Measurements from ENCODE around the gene YLPM1. TPM values are rescaled to one million over a fixed set of nuclear protein-coding genes. Genes with fewer than 3 reads are reported as not detected.

The YLPM1 gene
- total and polyA plus RNA-seq, 10 of the 15 experiments (the other 5 are each of a cell fraction or from before 2014, with no cell fraction given), result 11.1 to 48.2 (median 18.0) TPM

GRCh38 chr14:74735125-74735524 is 28.0 kb upstream of the YLPM1 start:
- intact Hi-C loops (cut with micrococcal nuclease; ENCODE audit: unreplicated experiment) (no loop called here), in situ Hi-C loops (cut with MboI) (no loop called here)
- Histone ChIP-seq H4K20me1 (ENCODE audit: control insufficient read depth, insufficient read depth) (no peaks in the 10 kb centered on the region), H3K9ac (ENCODE audit: control insufficient read depth, insufficient read depth, low read length) (no peak overlapping the region), H2AFZ (ENCODE audit: control insufficient read depth, low read depth, low read length) (no peak overlapping the region), H3K4me2 (ENCODE audit: control insufficient read depth, insufficient read depth) (no peak overlapping the region), H3K36me3 (ENCODE audit: control insufficient read depth in 2 of 2, insufficient read depth in 2 of 2, low read length in 1 of 2) (peaks cover 2 to 21% of the 10 kb centered on the region in 2 experiments), H3K4me3 (no peak overlapping the region), H3K4me1 (ENCODE audit: control insufficient read depth, insufficient read depth, low read length) (no peaks in the 10 kb centered on the region), H3K27me3 (replicated peaks in 1 of 2; ENCODE audit: control insufficient read depth in 2 of 2, insufficient read depth in 2 of 2, low read length in 1 of 2) (no peaks in the 10 kb centered on the region), H3K27ac (ENCODE audit: control insufficient read depth, insufficient read depth) (no peak overlapping the region), H3K9me3 (replicated peaks; ENCODE audit: control insufficient read depth, insufficient read depth, low read length) (no peaks in the 10 kb centered on the region), H3K79me2 (ENCODE audit: control insufficient read depth, insufficient read depth, low read length) (no peaks in the 10 kb centered on the region)
- TSS peak; percentile 48 for BruUV-seq (replicated peaks)
- ChIA-PET POLR2A (no interaction called here), CTCF (no interaction called here), RAD21 (ENCODE audit: unreplicated experiment) (no interaction called here), SMC1A (ENCODE audit: uncharacterized antibody, unreplicated experiment) (no interaction called here)
- FAIRE-seq (no peak), DNase-seq (ENCODE audit: low read depth, low spot score) (no peak), ATAC-seq (no peak)
- TF ChIP-seq RAD51 (IDR thresholded peaks at IDR 0.05) (no peak), ZNF384 (IDR thresholded peaks at IDR 0.05; ENCODE audit: borderline replicate concordance, low read depth, low read length) (no peak), ATF7 (IDR thresholded peaks at IDR 0.05; ENCODE audit: low read depth) (no peak), CEBPZ (IDR thresholded peaks at IDR 0.05; ENCODE audit: low read depth, low read length) (no peak), NR2C1 (IDR thresholded peaks at IDR 0.05) (no peak), IRF3 (IDR thresholded peaks at IDR 0.05) (no peak)
- WGBS (ENCODE audit: insufficient coverage, insufficient replicate concordance, low lambda C conversion rate, missing lambda C conversion rate), result 100% methylated on average over 4 of the region's 4 CpGs
